SK-N-SH (cell line): Measurements from ENCODE around the gene KIF5C.

Experiments
- CTCF ChIP-seq: fragments of 200-600 bp; sonication (generic); IDR thresholded peaks from 2 replicates; pipeline ENCODE4 v1.6.1; 2017; ENCODE audit warnings: antibody characterized with exemption, mild to moderate bottlenecking, moderate library complexity
- ELF1 ChIP-seq: IDR thresholded peaks from 2 replicates; pipeline ENCODE4 v1.4.0; 2012
- EP300 ChIP-seq, 2 experiments: IDR thresholded peaks; 2 replicates each; pipeline versions ENCODE4 v1.4.0 to v1.6.1; 2012; ENCODE audit warnings: borderline replicate concordance in 1 of 2, low read depth in 1 of 2, low read length in 1 of 2
- EZH2phosphoT487 ChIP-seq: fragments of 200-600 bp; sonication (generic); IDR thresholded peaks from 2 replicates; pipeline ENCODE4 v1.6.1; 2017; ENCODE audit warnings: low read depth, mixed run types, mild to moderate bottlenecking, antibody characterized with exemption, moderate library complexity, borderline replicate concordance
- GABPA ChIP-seq: IDR thresholded peaks from 2 replicates; pipeline ENCODE4 v1.4.0; 2012; ENCODE audit warnings: low read depth, mild to moderate bottlenecking
- MEF2A ChIP-seq: IDR thresholded peaks from 2 replicates; pipeline ENCODE4 v1.4.0; 2012; ENCODE audit warnings: low read depth, borderline replicate concordance
- NFIC ChIP-seq: IDR thresholded peaks from 2 replicates; pipeline ENCODE4 v1.4.0; 2012; ENCODE audit warnings: borderline replicate concordance
- POLR2AphosphoS5 ChIP-seq: IDR thresholded peaks from 2 replicates; pipeline ENCODE4 v1.6.1; 2012; ENCODE audit warnings: low read depth, low read length
- RXRA ChIP-seq: IDR thresholded peaks from 2 replicates; pipeline ENCODE4 v1.4.0; 2012; ENCODE audit warnings: low read depth, mild to moderate bottlenecking, borderline replicate concordance
- SIN3A ChIP-seq: IDR thresholded peaks from 2 replicates; pipeline ENCODE4 v1.6.1; 2012; ENCODE audit warnings: low read depth, mild to moderate bottlenecking, low read length, moderate library complexity, borderline replicate concordance
- SMC3 ChIP-seq: IDR thresholded peaks from 2 replicates; pipeline ENCODE4 v1.6.1; 2012; ENCODE audit warnings: low read depth, low read length, improper control_type of control experiment
- TAF1 ChIP-seq: IDR thresholded peaks from 2 replicates; pipeline ENCODE4 v1.6.1; 2012; ENCODE audit warnings: low read depth, mild to moderate bottlenecking, low read length, moderate library complexity, borderline replicate concordance
- TCF12 ChIP-seq: IDR thresholded peaks from 2 replicates; pipeline ENCODE4 v1.4.0; 2012

GRCh38 chr2:148882051-148882450 lies 7.0 kb downstream of the KIF5C start:
- TF ChIP-seq RXRA (no peak), NFIC (no peak), ELF1 (no peak), GABPA (no peak), TAF1 (no peak), CTCF (no peak), MEF2A (no peak), TCF12 (no peak), EP300 (IDR thresholded peaks at IDR 0.05; ENCODE audit: borderline replicate concordance in 1 of 2, low read depth in 1 of 2, low read length in 1 of 2) (no peak), SMC3 (no peak), POLR2AphosphoS5 (no peak), SIN3A (no peak), EZH2phosphoT487 (no peak)
